ENCODE measurements around the gene IVD.

IVD gene

DNA sequence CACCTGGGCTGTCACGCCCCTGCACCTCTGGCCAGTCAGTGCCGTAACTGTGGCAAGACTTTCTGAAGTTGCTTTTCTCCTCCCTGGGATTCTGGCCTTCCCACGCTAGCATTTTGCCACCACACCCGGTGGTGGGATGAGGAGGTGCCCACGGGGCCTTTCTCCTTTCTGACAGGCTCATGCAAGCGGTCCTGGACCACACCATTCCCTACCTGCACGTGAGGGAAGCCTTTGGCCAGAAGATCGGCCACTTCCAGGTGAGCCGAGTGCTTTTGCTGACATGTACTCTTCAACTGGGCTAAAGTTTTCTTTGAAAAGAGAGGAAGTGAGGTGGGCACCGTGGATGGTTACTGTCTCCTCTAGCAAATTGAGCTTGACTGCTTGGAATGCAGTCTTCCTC lies 9.6 kb downstream of the IVD start:
- no peak for DNase-seq (ENCODE audit: low spot score)

DNA sequence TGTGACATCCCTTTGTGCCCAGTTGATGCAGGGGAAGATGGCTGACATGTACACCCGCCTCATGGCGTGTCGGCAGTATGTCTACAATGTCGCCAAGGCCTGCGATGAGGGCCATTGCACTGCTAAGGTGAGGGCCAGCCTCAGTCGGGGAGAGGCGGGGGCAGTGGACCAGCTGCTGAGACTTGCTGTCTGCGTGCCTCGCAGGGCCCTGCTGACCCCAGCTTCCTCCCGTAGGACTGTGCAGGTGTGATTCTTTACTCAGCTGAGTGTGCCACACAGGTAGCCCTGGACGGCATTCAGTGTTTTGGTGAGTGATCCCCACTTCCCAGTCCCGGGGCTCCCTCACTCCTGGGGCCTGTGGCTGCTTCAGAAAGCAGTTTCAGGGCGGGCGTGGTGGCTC lies 10.5 kb downstream of the IVD start:
- DNase-seq (ENCODE audit: low spot score): no peak

DNA sequence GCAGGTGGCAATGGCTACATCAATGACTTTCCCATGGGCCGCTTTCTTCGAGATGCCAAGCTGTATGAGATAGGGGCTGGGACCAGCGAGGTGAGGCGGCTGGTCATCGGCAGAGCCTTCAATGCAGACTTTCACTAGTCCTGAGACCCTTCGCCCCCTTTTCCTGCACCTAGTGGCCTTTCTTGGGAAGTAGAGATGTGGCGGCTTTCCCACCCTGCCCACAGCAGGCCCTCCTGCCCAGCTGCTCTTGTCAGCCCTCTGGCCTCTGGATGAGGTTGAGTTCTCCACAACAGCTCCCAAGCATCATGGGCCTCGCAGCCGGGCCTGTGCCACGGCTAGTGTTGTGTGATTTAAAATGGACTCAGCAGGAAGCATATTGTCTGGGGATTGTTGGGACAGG lies 12.5 kb downstream of the IVD start:
- DNase-seq (ENCODE audit: low spot score): no peak

DNA sequence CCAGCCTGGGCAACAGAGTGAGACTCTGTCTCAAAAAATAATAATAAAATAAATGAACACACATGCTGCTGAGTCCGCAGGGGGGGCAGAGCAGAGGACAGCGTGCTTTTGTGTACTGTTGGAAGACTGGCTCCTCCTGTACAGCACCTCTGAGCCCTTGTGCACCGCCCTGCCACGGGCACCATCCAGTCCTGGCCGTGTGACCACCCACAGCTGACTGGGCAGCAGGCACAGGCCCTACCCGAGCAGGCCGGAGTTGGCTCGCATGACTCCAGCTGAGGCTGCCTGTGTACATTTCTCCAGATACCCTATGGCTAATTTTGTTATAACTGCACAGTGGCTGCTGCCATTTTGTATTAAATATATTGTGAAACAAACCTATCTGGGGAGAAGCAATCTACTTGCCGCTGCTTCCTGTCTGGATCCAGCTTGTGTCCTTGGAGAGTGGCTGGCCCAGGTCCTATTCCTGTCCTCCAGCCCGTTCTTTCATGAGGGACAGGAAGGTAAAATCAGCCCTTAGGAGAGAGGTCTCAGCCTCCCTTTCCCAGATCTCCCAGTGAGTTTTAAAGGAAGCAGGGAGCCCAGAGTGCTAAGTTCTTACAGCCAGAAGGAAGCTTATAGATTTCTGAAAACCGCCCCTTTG lies 14.6 kb downstream of the IVD start:
- no peak for DNase-seq (ENCODE audit: low spot score)

DNA sequence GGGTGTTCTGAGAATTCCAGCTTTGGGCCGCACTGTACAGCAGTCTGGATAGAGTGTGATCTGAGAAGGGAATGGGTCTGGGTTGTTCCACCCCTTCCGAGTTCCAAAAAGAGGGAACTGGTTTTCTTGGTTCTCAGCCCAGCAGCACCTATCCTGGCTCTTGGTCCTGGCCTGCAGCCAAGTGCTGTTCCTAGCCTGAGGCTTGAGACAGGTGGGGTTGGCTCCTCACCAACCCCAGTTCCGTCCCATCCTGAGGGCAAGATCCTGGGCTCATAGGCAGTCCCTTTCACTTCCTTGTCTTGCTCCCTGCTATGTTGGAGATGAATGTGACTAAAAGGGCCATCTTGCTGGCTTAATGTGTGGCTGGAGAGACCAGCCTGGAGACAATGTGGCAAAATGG lies 15.2 kb downstream of the IVD start:
- DNase-seq (ENCODE audit: low spot score): peak; percentile 91

DNA sequence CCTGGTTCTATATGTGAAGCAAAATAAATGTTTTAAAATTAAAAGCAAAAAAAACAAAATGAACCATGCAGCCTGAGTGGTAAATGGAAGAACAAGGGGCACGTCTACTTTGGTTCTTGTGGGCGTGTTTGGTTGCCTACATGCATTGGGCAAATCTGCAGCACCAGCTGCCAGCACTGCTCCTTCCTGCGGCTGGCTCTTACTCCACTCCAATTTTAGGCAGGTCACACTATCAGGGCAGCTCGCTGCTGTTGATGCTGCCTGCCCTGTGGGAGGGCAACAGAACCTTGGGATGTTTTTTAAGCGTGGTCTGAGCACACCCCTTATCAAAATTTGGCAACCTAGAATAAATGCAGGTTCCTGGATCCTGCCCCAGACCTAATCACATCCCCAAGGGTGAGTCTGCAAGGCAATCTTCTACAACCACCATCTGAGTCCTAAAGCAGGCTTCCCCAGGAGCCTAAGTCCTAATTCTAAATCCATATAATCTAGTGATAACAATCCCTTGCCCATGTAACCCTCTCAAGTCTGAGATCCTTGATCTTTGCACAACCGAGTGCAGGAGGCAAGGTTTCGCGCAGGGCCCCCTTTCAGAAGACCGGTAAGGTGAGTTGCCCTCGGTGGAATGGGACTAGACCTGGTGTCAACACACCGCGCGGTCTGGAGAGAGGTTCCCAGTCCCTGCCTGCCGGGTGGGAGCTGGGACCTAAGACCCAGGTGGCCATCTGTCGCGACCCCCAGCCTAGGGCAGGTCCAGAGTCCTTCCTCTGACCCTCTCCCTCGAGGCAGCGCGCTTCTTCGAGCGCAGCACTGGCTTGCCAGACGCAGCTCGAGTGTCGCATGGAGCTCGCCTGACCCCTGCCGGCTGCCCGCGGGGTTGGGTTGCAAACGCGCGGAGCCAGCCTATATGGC lies 15.9 kb downstream of the IVD start:
- DNase-seq (ENCODE audit: low spot score): peak; percentile 68

DNA sequence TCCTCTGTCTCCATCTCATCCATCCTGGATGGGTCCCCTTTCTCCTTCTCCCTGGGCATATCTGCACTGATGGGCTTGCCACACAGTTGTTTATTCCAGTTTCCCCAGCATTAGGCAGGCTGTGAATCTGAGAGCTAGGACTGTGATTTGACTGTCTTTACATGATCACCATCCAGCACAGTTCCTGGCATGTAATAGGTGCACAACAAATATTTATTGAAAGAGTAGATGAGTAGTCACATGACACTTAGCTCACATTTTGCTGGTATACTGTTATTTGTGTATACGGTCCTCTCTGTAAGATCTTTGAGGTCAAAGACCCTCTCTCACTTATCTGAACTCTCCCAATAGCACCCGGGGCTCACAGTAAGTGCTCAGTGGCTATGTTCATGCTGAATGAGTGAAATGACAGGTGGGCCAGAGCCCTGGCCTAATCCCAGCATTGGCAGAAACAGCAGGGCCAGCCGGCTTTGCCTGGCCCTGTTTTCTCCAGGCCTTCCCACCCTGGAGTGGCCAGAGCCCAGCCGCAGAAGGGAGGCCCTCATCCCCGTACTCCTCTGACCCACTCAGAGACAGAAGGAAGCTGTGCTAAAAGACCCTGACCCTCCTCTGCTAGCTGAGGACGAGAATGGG lies 19.0 kb downstream of the IVD start:
- DNase-seq (ENCODE audit: low spot score): no peak

DNA sequence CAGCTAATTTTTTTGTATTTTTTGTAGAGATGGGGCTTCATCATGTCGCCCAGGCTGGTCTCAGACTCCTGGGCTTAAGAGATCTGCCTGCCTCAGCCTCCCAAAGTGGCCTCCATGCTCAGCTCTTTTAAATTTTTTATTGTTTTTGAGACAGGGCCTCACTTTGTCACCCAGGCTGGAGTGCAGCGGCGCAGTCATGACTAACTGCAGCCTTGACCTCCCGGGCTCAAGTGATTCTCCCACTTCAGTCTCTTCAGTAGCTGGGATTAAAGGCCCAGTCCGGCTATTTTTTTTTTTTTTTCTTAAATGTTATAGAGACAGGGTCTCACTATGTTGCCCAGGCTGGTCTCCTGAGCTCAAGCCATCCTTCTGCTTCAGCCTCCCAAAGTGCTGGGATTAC lies 20.1 kb downstream of the IVD start:
- no peak for DNase-seq (ENCODE audit: low spot score)

DNA sequence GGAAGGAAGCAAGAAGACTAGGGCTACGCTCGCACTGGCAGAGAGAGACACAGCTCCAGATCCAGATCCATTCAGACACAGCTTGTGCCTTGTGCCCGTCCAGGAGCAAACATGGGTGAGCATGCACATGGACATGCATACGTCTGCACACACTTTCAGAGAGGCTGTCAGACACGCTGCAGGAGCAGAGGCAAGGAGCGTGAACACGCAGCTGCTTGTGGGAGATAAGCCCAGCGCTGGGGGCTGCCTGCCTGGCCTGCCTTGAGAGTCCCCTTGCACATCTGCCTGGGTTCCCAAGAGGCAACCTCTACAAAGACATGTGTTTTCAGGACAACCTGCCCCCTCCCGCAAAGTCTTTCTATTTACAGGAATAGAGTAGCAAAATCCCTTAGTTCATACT lies 21.6 kb downstream of the IVD start:
- no peak for DNase-seq (ENCODE audit: low spot score)

DNA sequence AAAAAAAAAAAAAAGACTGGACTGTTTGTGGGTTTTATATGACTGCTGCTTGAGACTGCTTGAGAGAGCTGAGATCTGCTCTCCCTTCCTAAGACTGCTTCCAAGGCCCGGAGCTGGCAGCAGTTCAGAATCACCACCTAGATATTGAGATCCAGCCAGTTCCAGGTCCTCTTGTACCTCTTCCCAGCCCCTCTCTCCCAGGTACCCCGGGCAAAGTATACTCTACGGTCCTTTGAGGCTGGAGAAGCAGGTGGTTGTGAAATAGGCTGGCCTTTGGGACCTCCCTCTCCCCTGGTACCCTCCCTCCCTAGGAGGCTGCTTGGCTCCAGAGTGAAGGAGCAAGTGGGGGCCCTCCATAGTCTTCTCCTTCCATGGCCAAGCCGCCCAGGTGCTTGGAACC lies 22.6 kb downstream of the IVD start:
- DNase-seq (ENCODE audit: low spot score): no peak

DNA sequence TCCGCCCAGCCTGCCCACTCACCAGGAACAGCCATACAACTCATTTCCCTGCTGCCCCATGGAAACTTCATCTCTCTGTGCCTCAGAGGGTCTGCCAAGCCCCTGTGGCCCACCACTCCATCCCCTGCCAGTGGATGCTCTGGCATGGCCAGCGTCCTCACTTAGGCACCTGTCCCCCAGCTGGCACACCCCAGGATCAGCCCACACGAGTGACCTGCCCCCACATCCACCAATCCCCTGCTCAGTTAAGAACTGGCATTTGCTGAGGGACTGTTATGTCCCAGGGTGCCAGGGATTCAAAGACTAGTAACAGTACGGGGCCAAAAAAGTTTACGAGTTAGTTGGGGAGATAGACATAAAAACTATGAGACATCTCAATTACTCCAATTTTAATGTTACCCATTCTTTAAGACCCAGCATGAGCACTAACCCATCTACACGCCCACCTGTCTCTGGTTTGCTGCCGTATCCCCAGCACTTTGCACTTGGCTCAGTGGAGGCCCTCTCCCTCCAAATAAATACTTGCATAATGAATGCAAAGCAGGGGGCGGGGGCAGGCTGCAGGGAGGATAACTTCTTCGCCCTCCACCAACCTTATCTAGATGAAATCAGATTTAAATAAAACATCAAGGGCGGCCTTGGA lies 23.6 kb downstream of the IVD start:
- DNase-seq (ENCODE audit: low spot score): no peak

DNA sequence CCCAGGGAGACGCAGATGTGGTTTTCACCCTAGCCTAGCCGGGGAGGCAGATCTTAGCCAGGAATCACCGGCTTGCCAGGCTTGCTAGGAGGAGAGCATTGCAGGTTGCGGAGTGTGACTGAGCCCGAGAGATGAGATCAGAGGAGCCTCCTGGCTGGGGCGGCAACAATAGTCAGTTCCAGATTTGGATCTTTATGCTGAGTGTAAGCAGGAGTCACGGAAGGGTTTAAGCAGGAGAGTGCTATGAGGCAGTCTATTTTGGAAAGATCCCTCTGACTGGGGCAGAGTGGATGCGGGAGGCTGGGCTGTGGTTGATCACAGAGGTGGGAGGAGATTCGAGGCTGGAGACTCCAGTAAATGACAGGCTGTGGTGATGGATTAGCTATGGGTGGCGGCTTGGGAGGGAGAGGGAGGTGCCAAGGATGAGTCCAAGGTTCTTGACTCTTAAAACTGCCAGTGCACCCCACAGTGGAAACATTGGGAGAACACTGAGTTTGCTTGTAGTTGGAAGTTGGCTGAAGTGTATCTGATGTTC lies 24.7 kb downstream of the IVD start:
- DNase-seq (ENCODE audit: low spot score): no peak

DNA sequence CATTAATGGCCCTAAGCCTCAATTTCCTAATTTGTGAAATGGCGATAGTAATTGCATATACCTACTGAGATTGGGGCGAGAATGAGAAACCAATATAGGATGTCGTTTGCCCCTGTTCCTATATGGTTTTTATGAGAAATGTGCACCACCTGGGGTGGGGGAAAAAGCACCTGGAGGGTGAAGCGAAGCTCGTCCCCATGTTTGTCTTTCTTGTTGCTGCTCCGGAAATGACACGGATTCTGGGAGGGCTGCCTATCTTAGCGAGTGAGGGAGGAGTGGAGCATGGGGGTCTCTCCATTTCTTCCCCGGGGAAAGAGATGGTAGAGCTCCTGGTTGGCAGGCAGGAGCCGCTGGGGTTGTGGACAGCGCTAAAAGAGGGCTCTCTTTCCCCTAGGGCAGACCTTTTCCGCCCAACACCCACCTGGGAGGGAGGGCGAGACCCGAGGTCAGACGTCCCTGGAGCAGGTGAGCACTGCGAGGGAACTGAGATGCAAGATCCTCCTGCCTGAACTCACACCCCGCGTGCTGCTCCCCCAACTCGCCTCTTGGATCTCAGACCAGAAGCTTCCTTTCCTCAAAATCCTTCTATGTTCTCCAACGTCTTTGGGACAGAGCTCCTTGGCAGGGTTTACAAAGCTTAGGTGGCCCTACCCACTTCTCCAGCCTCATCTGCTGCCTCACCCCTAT lies 29.6 kb downstream of the IVD start:
- no peak for DNase-seq (ENCODE audit: low spot score)

DNA sequence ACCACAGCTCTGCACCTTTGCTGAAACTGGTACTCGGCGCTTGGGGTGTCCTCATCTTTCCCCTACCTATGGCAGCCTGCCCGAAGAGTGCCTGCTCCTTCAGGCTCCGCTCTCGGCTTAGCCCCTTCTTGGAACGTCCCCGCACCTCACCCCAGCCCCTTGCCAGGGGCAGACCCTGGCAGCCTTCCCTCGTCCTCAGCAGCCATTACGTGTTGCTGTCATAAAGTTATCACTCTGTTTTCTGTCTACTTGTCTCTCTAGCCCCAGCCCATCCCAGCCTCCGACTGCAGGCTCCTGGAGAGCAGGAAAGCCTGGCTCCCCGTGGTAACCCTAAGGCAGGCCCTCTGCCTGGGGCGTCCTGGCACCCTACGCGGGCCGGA lies 30.1 kb downstream of the IVD start:
- no peak for DNase-seq (ENCODE audit: low spot score)

DNA sequence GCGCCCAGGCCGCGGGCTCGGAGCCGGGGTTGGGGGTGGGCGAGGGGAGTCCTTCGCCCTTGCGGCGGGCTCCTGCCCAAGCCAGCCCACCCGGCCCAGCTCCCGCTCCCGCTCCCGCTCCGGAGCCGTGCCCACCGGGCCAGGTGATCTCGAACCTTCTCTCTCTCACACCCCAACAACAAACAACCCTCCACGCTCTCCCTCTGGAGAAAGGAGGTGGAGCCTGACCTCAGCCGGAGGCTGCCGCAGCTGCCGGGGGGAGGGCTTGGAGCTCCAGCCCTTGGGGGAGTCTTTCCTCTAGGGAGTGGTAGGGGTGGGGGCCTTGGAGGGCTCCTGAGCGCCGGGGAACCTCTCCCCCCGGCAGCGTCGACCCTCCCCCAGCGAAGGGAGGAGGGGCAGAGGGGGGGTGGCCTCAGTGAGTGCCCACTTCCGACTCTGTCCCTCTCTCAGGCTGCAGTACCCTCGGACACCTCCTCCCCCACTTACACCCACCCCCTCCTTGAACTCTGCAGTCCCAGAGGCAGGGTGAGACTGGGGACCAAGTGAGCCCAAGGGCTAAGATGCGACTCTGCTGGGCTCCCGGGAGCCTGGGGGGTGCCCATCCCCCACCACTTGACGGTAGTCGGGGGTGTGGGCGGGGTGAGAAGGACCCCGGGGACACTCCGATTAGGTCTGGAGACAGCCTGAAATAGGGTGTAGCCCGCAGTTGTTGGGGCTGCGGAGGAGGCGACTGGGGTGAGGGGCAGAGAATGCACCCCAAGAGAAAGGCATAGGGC lies 30.7 kb downstream of the IVD start:
- DNase-seq (ENCODE audit: low spot score): peak; percentile 11

DNA sequence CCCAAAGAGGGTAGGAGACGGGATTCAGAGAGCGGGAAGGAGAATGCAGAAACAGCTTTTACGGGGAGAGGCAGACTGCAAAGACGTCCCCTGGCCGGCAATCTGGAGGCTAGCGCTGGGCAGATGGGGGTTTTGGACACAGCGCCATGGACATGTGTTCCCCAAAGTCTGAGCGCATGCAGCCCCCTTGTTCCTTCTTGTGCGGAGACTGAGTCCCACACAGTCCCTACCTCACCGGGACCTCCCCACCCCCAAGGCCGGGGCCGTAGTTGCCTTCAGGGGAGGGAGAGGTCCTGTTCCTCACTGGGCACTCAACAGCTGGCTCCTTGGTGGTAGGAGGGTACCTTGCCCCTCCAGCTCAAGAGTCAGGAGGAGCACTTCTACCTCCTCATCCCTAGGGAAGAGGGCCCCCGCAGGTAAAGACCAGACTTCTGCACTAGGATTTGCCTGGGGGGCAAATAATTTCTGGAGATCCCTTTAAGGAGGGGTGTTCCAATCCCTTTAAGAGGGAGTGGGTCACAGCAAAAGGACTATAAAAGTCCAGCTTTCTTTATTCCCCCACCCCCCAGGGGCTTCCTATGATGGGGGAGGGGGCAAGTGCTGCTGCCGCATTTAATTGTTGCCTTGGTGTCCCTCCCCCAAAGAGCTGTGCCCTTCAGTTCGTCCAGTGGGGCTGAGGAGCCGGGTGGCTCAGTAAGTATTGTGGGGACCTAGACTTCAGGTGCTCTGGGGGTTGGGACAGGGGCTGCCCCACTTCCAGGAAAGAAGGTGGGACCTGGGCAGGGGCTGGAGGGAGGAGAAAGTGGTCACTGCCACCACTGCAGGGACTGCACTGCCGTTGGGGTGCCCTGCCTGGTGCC lies 31.5 kb downstream of the IVD start:
- DNase-seq (ENCODE audit: low spot score): no peak

DNA sequence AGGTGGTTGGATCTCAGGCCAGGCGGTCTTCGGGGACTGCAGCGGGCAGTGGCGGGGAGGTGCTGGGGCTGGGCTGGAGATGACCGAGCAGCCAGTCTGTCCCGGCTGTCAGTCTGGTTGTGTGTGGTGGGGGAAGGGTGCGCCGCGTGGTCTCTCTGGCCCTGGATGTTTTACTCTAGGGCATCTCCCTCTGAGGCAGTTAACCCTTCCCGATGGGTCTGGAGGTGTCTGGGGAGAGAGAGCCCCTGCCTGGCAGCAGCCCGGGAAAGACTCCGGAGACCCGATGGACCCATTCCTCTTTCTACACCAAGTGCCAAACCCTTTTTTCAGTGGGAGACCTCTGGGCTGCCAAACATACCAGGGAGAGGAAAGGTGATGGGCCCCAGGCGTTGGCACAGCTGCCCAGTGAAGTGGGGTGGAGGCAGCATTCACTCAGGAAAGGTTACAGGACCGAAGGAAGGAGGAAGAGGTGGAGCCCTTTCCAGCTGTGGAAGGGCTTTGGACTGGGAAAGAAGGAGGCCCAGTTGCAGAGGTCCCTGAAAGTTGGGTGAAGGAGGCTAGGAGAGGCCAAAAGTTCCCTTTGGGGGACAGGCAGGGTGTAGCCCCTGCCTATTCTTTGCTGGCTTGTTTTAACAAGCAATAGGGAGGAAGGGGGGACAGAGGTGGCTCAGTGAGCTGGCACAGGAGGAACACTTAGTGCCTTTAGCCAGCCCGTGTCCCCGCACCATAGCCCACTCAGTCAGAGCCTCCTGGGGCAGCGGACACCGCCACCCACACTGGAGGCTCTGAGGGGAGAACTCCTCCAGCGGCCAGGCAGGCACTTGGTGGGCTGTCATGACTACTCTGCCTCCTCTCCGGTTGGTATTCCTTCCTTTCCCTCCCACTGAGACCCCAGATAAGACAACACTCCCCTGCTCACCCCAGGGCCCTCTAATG lies 32.4 kb downstream of the IVD start:
- no peak for DNase-seq (ENCODE audit: low spot score)

DNA sequence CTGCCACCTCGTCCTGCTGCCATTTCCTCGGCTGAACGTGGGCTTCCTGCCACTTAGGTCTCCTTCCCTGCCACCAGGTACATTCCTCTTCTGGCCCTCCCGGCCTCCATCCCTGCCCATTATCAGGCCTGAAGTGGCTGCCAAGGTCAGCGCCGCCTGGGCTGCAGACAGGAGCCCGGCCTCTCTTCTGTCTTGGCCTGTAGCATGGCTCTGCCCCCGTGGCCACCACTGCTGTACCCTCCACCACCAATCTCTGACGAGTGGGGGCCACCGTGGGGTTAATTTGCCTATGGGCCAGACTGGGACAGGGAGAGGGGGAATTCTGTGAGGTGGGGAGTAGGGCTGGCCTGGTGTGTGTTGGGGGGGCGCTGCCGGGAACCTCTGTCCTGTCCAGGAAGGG lies 33.1 kb downstream of the IVD start:
- DNase-seq (ENCODE audit: low spot score): no peak

DNA sequence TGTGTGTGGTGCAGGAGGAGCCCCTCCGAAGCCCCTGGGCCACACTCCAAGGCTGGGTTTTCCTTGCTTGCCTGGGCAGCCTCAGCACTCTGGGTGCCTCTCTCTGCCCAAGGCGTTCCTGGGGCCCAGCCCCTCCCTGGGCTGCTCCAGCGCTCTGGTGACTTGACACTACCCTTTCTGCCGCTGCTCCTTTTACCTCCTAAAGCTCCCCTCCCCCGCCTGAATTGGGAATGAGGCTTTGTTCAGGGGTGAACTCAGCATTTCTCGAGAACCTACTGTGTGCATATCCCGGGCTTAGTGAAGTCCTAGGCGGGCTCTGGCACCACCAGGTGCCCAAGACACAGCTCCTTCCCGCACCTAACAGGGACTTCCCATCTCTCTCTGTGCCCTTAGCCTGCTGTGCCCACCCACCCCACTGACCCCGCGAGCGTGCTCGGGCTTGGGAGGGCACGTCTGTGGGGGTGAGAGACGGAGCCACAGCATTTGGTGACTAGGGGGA lies 33.9 kb downstream of the IVD start:
- no peak for DNase-seq (ENCODE audit: low spot score)
